B cell (primary cell): ENCODE measurements around the gene SON. TPM values are rescaled to one million over a fixed set of nuclear protein-coding genes. Genes with fewer than 3 reads are reported as not detected.

ENCODE experiments used
- ATAC-seq: fragments of 200-7000 bp; cut with Tn5 transposase; one replicate; pipeline ENCODE4 v1.10.0; 2021; ENCODE audit warnings: low read depth, mild to moderate bottlenecking, moderate number of reproducible peaks, moderate library complexity
- CTCF ChIA-PET: fragments of 350-600 bp; sonication (Branson Sonifier 250); formaldehyde crosslinking; loops from one replicate; lab custom pipeline; 2021; ENCODE audit warnings: antibody characterized with exemption, inconsistent platforms; lab: Charles Lee
- POLR2A ChIA-PET: fragments of 350-600 bp; sonication (Branson Sonifier 250); formaldehyde crosslinking; loops from one replicate; lab custom pipeline; 2021; ENCODE audit warnings: antibody characterized with exemption; lab: Charles Lee
- DNase-seq: peaks from one replicate; pipeline ENCODE4 v3.0.0; 2013
- H2AFZ ChIP-seq: 2 replicates; pipeline ENCODE4 v1.6.1; 2012; ENCODE audit warnings: mild to moderate bottlenecking, low read depth, low read length; ENCODE audit not compliant: insufficient read depth, poor library complexity, severe bottlenecking
- H3K27ac ChIP-seq, 2 donors: 1 replicate in 1 of 2; 2 replicates in 1 of 2; pipeline ENCODE4 v1.5.1; 2012 to 2013; ENCODE audit warnings: low read length in 2 of 2, mild to moderate bottlenecking in 2 of 2, moderate library complexity in 1 of 2
- H3K27me3 ChIP-seq, 4 experiments: fragments of 200-600 bp in 1 of 4; sonication (generic) in 1 of 4; replicated peaks in 1 of 4; 1 replicate in 2 of 4; 2 replicates in 2 of 4; pipeline versions ENCODE4 v1.6.1 to v1.7.0; 2013 to 2016; ENCODE audit warnings: low read length in 3 of 4, mild to moderate bottlenecking in 2 of 4, mixed read lengths in 1 of 4, moderate library complexity in 1 of 4; ENCODE audit not compliant: insufficient read depth in 4 of 4, control insufficient read depth in 3 of 4; ENCODE audit errors: control extremely low read depth in 1 of 4
- H3K36me3 ChIP-seq, 2 experiments: replicated peaks in 1 of 2; 1 replicate in 1 of 2; 2 replicates in 1 of 2; pipeline versions ENCODE4 v1.6.1 to v1.7.1; 2013; ENCODE audit warnings: low read length in 1 of 2; ENCODE audit not compliant: insufficient read depth in 2 of 2, control insufficient read depth in 1 of 2; ENCODE audit errors: control extremely low read depth in 1 of 2, extremely low read depth in 1 of 2
- H3K4me1 ChIP-seq, 2 donors: fragments of 200-600 bp in 1 of 2; sonication (generic) in 1 of 2; 1 replicate in 1 of 2; 2 replicates in 1 of 2; pipeline versions ENCODE4 v1.5.1 to v1.6.1; 2013 to 2017; ENCODE audit warnings: low read length in 2 of 2; ENCODE audit not compliant: control insufficient read depth in 2 of 2, insufficient read depth in 2 of 2
- H3K4me2 ChIP-seq: replicated peaks from 2 replicates; pipeline ENCODE3; 2012; ENCODE audit warnings: mild to moderate bottlenecking, low read depth, low read length; ENCODE audit not compliant: poor library complexity, severe bottlenecking
- H3K4me3 ChIP-seq, 5 experiments: fragments of 200-600 bp in 1 of 5; sonication (generic) in 1 of 5; 1 replicate in 3 of 5; 2 replicates in 2 of 5; pipeline versions ENCODE4 v1.5.1 to v1.7.0; 2011 to 2016; ENCODE audit warnings: low read length in 4 of 5, mild to moderate bottlenecking in 4 of 5, low read depth in 2 of 5, control low read depth in 1 of 5, moderate library complexity in 1 of 5; ENCODE audit not compliant: insufficient read depth in 1 of 5; ENCODE audit errors: control extremely low read depth in 1 of 5, extremely low read depth in 1 of 5
- H3K79me2 ChIP-seq: fragments of 200-600 bp; sonication (generic); one replicate; pipeline ENCODE4 v1.6.0; 2016; ENCODE audit warnings: low read length; ENCODE audit not compliant: control insufficient read depth, insufficient read depth
- H3K9ac ChIP-seq: fragments of 200-600 bp; sonication (generic); 2 replicates; pipeline ENCODE4 v1.6.1; 2017; ENCODE audit warnings: mild to moderate bottlenecking, low read length, moderate library complexity
- H3K9me3 ChIP-seq, 3 donors: one replicate each; pipeline versions ENCODE4 v1.6.1 to v1.7.1; 2013; ENCODE audit warnings: low read length in 2 of 3; ENCODE audit not compliant: control insufficient read depth in 2 of 3, insufficient read depth in 1 of 3; ENCODE audit errors: control extremely low read depth in 1 of 3
- H4K20me1 ChIP-seq: 2 replicates; pipeline ENCODE4 v1.6.0; 2012; ENCODE audit warnings: mild to moderate bottlenecking, low read length; ENCODE audit not compliant: insufficient read depth, control insufficient read depth, poor library complexity, severe bottlenecking
- H3K27ac Mint-ChIP-seq: one replicate; pipeline ENCODE4 v1.8.0; 2021; ENCODE audit warnings: mixed read lengths
- H3K27me3 Mint-ChIP-seq: one replicate; pipeline ENCODE4 v1.8.0; 2021; ENCODE audit warnings: mixed read lengths
- H3K4me1 Mint-ChIP-seq: one replicate; pipeline ENCODE4 v1.8.0; 2021; ENCODE audit warnings: mixed read lengths
- H3K4me3 Mint-ChIP-seq: one replicate; pipeline ENCODE4 v1.8.0; 2021; ENCODE audit warnings: mixed read lengths
- H3K9me3 Mint-ChIP-seq: one replicate; pipeline ENCODE4 v1.8.0; 2022; ENCODE audit warnings: mixed read lengths; ENCODE audit not compliant: insufficient read depth
- CTCF ChIP-seq: fragments of 200-600 bp; IDR thresholded peaks from one replicate; pipeline ENCODE4 v1.8.0; 2022; ENCODE audit warnings: antibody characterized with exemption, mild to moderate bottlenecking
- EZH2 ChIP-seq: IDR thresholded peaks from 2 replicates; pipeline ENCODE4 v1.6.1; 2012; ENCODE audit warnings: borderline replicate concordance, low read depth, mild to moderate bottlenecking, moderate library complexity, low read length; ENCODE audit not compliant: insufficient read depth, poor library complexity, severe bottlenecking
- WGBS: methylation state at CpG from one replicate; pipeline ENCODE4 v1.1.5; 2013; ENCODE audit warnings: missing lambda C conversion rate; ENCODE audit not compliant: insufficient coverage; 5-methylcytosine and 5-hydroxymethylcytosine counted together
- intact Hi-C: fragments of 100-400 bp; cut with micrococcal nuclease; formaldehyde crosslinking; loops from one replicate; pipeline ENCODE4 v1.10.0; 2022
- polyA plus RNA-seq: library from polyadenylated mRNA; depleted of rRNA; stranded (reverse); fragments of >200 nt; gene quantifications from 2 replicates; pipeline ENCODE4 v1.2.3, GENCODE V29; 2012
- total RNA-seq, 2 donors: library from RNA; stranded (reverse); fragments of 120-200 nt in 1 of 2; gene quantifications; 1 replicate in 1 of 2; 2 replicates in 1 of 2; pipeline versions ENCODE4 v1.2.3 to v1.2.4, GENCODE V29; 2013 to 2022

SON gene
- total and polyA plus RNA-seq, 2 donors (not counting 1 experiment from before 2014, with no cell fraction given), result 92.0 to 463 TPM

GRCh38 chr21:33557447-33557846 lies 14.6 kb downstream of the SON start:
- ATAC-seq (no peak), DNase-seq (no peak)
- Histone ChIP-seq H3K27ac (no peak overlapping the region), H2AFZ (no peak overlapping the region), H3K4me3 (no peak overlapping the region), H3K27me3 (no peaks in the 10 kb centered on the region), H3K9me3 (no peaks in the 10 kb centered on the region), H3K4me1 (peaks cover 0 to 6% of the 10 kb centered on the region in 2 donors), H3K9ac (no peak overlapping the region), H3K36me3 (peaks cover 45 to 94% of the 10 kb centered on the region in 2 experiments), H3K4me2 (no peak overlapping the region), H3K79me2 (peaks cover 89% of the 10 kb centered on the region), H4K20me1 (peaks cover 84% of the 10 kb centered on the region)
- Mint-ChIP-seq H3K9me3 (peaks cover 2% of the 10 kb centered on the region), H3K4me1 (peaks cover 30% of the 10 kb centered on the region), H3K27ac (no peak overlapping the region), H3K4me3 (no peak overlapping the region), H3K27me3 (no peaks in the 10 kb centered on the region)
- TF ChIP-seq EZH2 (no peak), CTCF (no peak)
- 98% methylated on average over 10 of the region's 19 CpGs for WGBS
- CTCF ChIA-PET, result interaction anchor here (1.1 to 1.3 kb wide), 3 partner anchors 14 to 112 kb away, joined by 3 to 4 read pairs (median 3); no protein-coding TSS in a partner anchor
- POLR2A ChIA-PET, result no interaction called here
- intact Hi-C loops, result no loop called here

- Histone ChIP-seq H2AFZ (no peak overlapping the region), H3K9ac (no peak overlapping the region), H3K79me2 (peaks cover 86% of the 10 kb centered on the region), H3K4me3 (no peak overlapping the region), H3K9me3 (no peaks in the 10 kb centered on the region), H3K36me3 (peaks cover 39 to 92% of the 10 kb centered on the region in 2 experiments), H3K27me3 (no peaks in the 10 kb centered on the region), H4K20me1 (peaks cover 74% of the 10 kb centered on the region), H3K27ac (no peak overlapping the region), H3K4me2 (no peak overlapping the region), H3K4me1 (peaks cover 0 to 6% of the 10 kb centered on the region in 2 donors)
- POLR2A ChIA-PET, result no interaction called here
- Mint-ChIP-seq H3K4me3 (no peak overlapping the region), H3K4me1 (peaks cover 30% of the 10 kb centered on the region), H3K27me3 (no peaks in the 10 kb centered on the region), H3K9me3 (no peaks in the 10 kb centered on the region), H3K27ac (no peak overlapping the region)
- intact Hi-C loops, result no loop called here
- ATAC-seq, result no peak
- WGBS, result no CpG with 5 or more reads among the region's 4 CpGs
- TF ChIP-seq CTCF (no peak), EZH2 (no peak)
- CTCF ChIA-PET, result interaction anchor here (0.6 kb wide), 1 partner anchor 24 kb away, joined by 3 read pairs; no protein-coding TSS in a partner anchor
- DNase-seq, result no peak
These were observed 16.1 kb downstream of the SON start for GRCh38 chr21:33558777-33559421.
